Loucy (cell line): Measurements from ENCODE around the gene GOLGA8F.
"Not testable (repeated sequence)": the region's sequence is repeated elsewhere in the genome, so short reads cannot be mapped to it uniquely, and the experiment has no call there.

Experiments
- H2AFZ ChIP-seq: fragments of 200-600 bp; sonication (generic); 2 replicates; pipeline ENCODE4 v1.6.0; 2016; ENCODE audit warnings: antibody characterized with exemption, mild to moderate bottlenecking, low read length, moderate library complexity
- H3F3A ChIP-seq: fragments of 200-600 bp; 2 replicates; pipeline ENCODE4 v1.6.0; 2016; ENCODE audit warnings: antibody characterized with exemption, low read depth, mild to moderate bottlenecking
- H3K27me3 ChIP-seq: fragments of 200-600 bp; sonication (generic); 2 replicates; pipeline ENCODE4 v1.6.1; 2014; ENCODE audit warnings: low read length, mild to moderate bottlenecking; ENCODE audit not compliant: insufficient read depth, poor library complexity, severe bottlenecking
- H3K36me3 ChIP-seq: fragments of 200-600 bp; sonication (generic); 2 replicates; pipeline ENCODE4 v1.6.1; 2016; ENCODE audit warnings: low read length; ENCODE audit not compliant: insufficient read depth
- H3K4me1 ChIP-seq: fragments of 200-600 bp; sonication (generic); 2 replicates; pipeline ENCODE4 v1.5.1; 2014; ENCODE audit warnings: low read length, mild to moderate bottlenecking; ENCODE audit not compliant: insufficient read depth, poor library complexity, severe bottlenecking
- H3K4me2 ChIP-seq: fragments of 200-600 bp; sonication (generic); 2 replicates; pipeline ENCODE4 v1.6.0; 2014; ENCODE audit warnings: antibody characterized with exemption, low read length, low read depth, mild to moderate bottlenecking; ENCODE audit not compliant: poor library complexity, severe bottlenecking
- H3K4me3 ChIP-seq: fragments of 200-600 bp; sonication (generic); 2 replicates; pipeline ENCODE4 v1.5.1; 2014; ENCODE audit warnings: low read length, mild to moderate bottlenecking, mixed read lengths; ENCODE audit not compliant: poor library complexity, severe bottlenecking
- H3K79me2 ChIP-seq: fragments of 200-600 bp; sonication (generic); 2 replicates; pipeline ENCODE4 v1.6.1; 2014; ENCODE audit warnings: low read length; ENCODE audit not compliant: insufficient read depth
- H3K9ac ChIP-seq: fragments of 200-600 bp; sonication (generic); 2 replicates; pipeline ENCODE4 v1.6.0; 2014; ENCODE audit warnings: mild to moderate bottlenecking, low read depth, low read length, moderate library complexity; ENCODE audit not compliant: poor library complexity, severe bottlenecking
- H3K9me2 ChIP-seq: fragments of 200-600 bp; sonication (generic); replicated peaks from 2 replicates; pipeline ENCODE4 v1.6.1; 2016; ENCODE audit warnings: low read depth, low read length, mixed read lengths
- H3K9me3 ChIP-seq: fragments of 200-600 bp; sonication (generic); 2 replicates; pipeline ENCODE4 v1.6.1; 2014; ENCODE audit warnings: mild to moderate bottlenecking, antibody characterized with exemption, low read length, low read depth; ENCODE audit not compliant: insufficient read depth
- H4K20me1 ChIP-seq: fragments of 200-600 bp; sonication (generic); 2 replicates; pipeline ENCODE4 v1.6.0; 2014; ENCODE audit warnings: antibody characterized with exemption, low read length, mild to moderate bottlenecking; ENCODE audit not compliant: insufficient read depth, poor library complexity, severe bottlenecking

Gene GOLGA8F

GRCh38 chr15:28378364-28378763 lies at the start of gene GOLGA8F:
Gene GOLGA8F, plus strand, starts transcription at chr15:28378664. Its CDS starts 98 bp downstream, at chr15:28378762.
- not testable (repeated sequence) for H3F3A ChIP-seq, H2AFZ ChIP-seq, H4K20me1 ChIP-seq, H3K4me2 ChIP-seq, H3K4me1 ChIP-seq, H3K36me3 ChIP-seq, H3K79me2 ChIP-seq, H3K9me3 ChIP-seq, H3K9me2 ChIP-seq, H3K4me3 ChIP-seq, H3K27me3 ChIP-seq, H3K9ac ChIP-seq

- H3K36me3 ChIP-seq, H3K4me2 ChIP-seq, H3F3A ChIP-seq, H3K4me1 ChIP-seq, H3K9me2 ChIP-seq, H3K4me3 ChIP-seq, H3K79me2 ChIP-seq, H3K9me3 ChIP-seq, H3K9ac ChIP-seq, H3K27me3 ChIP-seq, H2AFZ ChIP-seq, H4K20me1 ChIP-seq: not testable (repeated sequence)
Measured at GRCh38 chr15:28357984-28358383, 20.5 kb upstream of the GOLGA8F start, which contains the start of gene GOLGA6L24. Gene GOLGA6L24, minus strand, starts transcription at chr15:28358084. Its CDS starts 61 bp downstream, at chr15:28358023.

GRCh38 chr15:28365502-28365901 lies 13.0 kb upstream of the GOLGA8F start:
- H3K4me1 ChIP-seq, H3K9me2 ChIP-seq, H3K4me2 ChIP-seq, H2AFZ ChIP-seq, H3K4me3 ChIP-seq, H3K36me3 ChIP-seq, H4K20me1 ChIP-seq, H3K27me3 ChIP-seq, H3K9ac ChIP-seq, H3F3A ChIP-seq, H3K9me3 ChIP-seq, H3K79me2 ChIP-seq: not testable (repeated sequence)

GRCh38 chr15:28380053-28380452 lies 1.6 kb downstream of the GOLGA8F start:
- not testable (repeated sequence) for H3K4me1 ChIP-seq, H2AFZ ChIP-seq, H3K4me3 ChIP-seq, H3K79me2 ChIP-seq, H3K9me2 ChIP-seq, H3K9me3 ChIP-seq, H3K9ac ChIP-seq, H3K36me3 ChIP-seq, H3K4me2 ChIP-seq, H4K20me1 ChIP-seq, H3F3A ChIP-seq, H3K27me3 ChIP-seq

- not testable (repeated sequence) for H3K36me3 ChIP-seq, H3K79me2 ChIP-seq, H3K27me3 ChIP-seq, H2AFZ ChIP-seq, H3K9me2 ChIP-seq, H4K20me1 ChIP-seq, H3K4me1 ChIP-seq, H3K4me2 ChIP-seq, H3K9ac ChIP-seq, H3K4me3 ChIP-seq, H3F3A ChIP-seq, H3K9me3 ChIP-seq
Measured at GRCh38 chr15:28396022-28396421, 17.6 kb downstream of the GOLGA8F start.

GRCh38 chr15:28402774-28403435 lies 24.4 kb downstream of the GOLGA8F start:
- not testable (repeated sequence) for H3K9me2 ChIP-seq, H3K4me3 ChIP-seq, H3K36me3 ChIP-seq, H4K20me1 ChIP-seq, H3K4me2 ChIP-seq, H3K9me3 ChIP-seq, H3K79me2 ChIP-seq, H3K4me1 ChIP-seq, H3K27me3 ChIP-seq, H3F3A ChIP-seq, H3K9ac ChIP-seq, H2AFZ ChIP-seq

- not testable (repeated sequence) for H2AFZ ChIP-seq, H3K9ac ChIP-seq, H3K9me3 ChIP-seq, H3K36me3 ChIP-seq, H3K4me2 ChIP-seq, H4K20me1 ChIP-seq, H3K79me2 ChIP-seq, H3K4me3 ChIP-seq, H3K9me2 ChIP-seq, H3K27me3 ChIP-seq, H3K4me1 ChIP-seq, H3F3A ChIP-seq
Measured at GRCh38 chr15:28420470-28420869, 42.0 kb downstream of the GOLGA8F start.
